Activated B cell treated with CpG ODN at 0.5 μM for 24 hours (primary cell): Measurements from ENCODE around the gene ERGIC1. TPM values are rescaled to one million over a fixed set of nuclear protein-coding genes. Genes with fewer than 3 reads are reported as not detected.

Source experiments
- ATAC-seq: fragments of 200-7000 bp; cut with Tn5 transposase; one replicate; pipeline ENCODE4 v1.10.0; 2021; ENCODE audit warnings: low read depth, mild to moderate bottlenecking, moderate library complexity
- CTCF ChIA-PET: fragments of 350-600 bp; sonication (Branson Sonifier 250); formaldehyde crosslinking; loops from one replicate; lab custom pipeline; 2021; ENCODE audit warnings: antibody characterized with exemption; lab: Charles Lee
- POLR2A ChIA-PET: fragments of 350-600 bp; sonication (Branson Sonifier 250); formaldehyde crosslinking; loops from one replicate; lab custom pipeline; 2021; ENCODE audit warnings: antibody characterized with exemption; lab: Charles Lee
- DNase-seq: peaks from one replicate; pipeline ENCODE4 v3.0.0; 2022
- H3K27ac Mint-ChIP-seq: one replicate; pipeline ENCODE4 v1.8.0; 2020; ENCODE audit warnings: mixed read lengths
- H3K27me3 Mint-ChIP-seq: one replicate; pipeline ENCODE4 v1.8.0; 2021; ENCODE audit warnings: mixed read lengths
- H3K36me3 Mint-ChIP-seq: one replicate; pipeline ENCODE4 v1.8.0; 2021; ENCODE audit warnings: low read depth, mixed read lengths
- H3K4me1 Mint-ChIP-seq: one replicate; pipeline ENCODE4 v1.8.0; 2021; ENCODE audit warnings: mixed read lengths
- H3K4me3 Mint-ChIP-seq: one replicate; pipeline ENCODE4 v1.8.0; 2020; ENCODE audit warnings: mild to moderate bottlenecking, mixed read lengths
- H3K9me3 Mint-ChIP-seq: one replicate; pipeline ENCODE4 v1.8.0; 2020; ENCODE audit warnings: mixed read lengths
- intact Hi-C: fragments of 100-400 bp; cut with micrococcal nuclease; formaldehyde crosslinking; loops from one replicate; pipeline ENCODE4 v1.15.1; 2024
- total RNA-seq: library from RNA; stranded (reverse); gene quantifications from 2 replicates; pipeline ENCODE4 v1.2.3, GENCODE V29; 2022
- TF ChIP-seq, protein P1 (sequence below): fragments of 200-600 bp; IDR thresholded peaks from one replicate; pipeline ENCODE4 v1.8.0; 2022; ENCODE audit warnings: antibody characterized with exemption, mild to moderate bottlenecking

ERGIC1 gene
- total RNA-seq, 1 donor from 2014 or later = 72.5 TPM

DNA sequence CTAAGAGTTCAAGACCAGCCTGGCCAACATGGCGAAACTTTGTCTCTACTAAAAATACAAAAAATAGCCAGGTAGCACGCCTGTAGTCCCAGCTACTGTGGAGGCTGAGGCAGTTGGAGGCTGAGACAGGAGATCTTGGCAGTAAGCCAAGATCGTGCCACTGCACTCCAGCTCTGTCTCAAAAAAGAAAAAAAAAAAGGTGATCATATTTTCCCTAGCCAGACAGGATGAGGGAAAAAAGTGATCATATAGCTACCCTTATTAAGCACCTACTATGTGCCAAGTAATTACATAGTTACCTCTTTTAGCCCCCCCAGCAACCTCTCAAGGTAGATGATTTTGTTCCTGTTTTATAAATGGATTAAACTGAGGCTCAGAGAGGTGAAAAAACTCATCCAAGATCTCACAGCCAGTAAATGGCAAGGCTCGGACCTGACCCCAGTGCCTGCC is 107.0 kb downstream of the ERGIC1 start:
- POLR2A ChIA-PET = interaction anchor here (1.5 kb wide), 1 partner anchor 18 kb away, joined by 5 read pairs; the partner anchor contains the start of gene RPL26L1
- no peak for ATAC-seq
- Mint-ChIP-seq H3K9me3 (no peaks in the 10 kb centered on the region), H3K4me1 (no peaks in the 10 kb centered on the region), H3K36me3 (peaks cover 81% of the 10 kb centered on the region), H3K27me3 (no peaks in the 10 kb centered on the region), H3K4me3 (no peak overlapping the region), H3K27ac (no peak overlapping the region)
- intact Hi-C loops = no loop called here
- CTCF ChIA-PET = interaction anchor here (0.6 to 1.1 kb wide), 3 partner anchors 8 to 10 kb away, joined by 3 read pairs; no protein-coding TSS in a partner anchor
- DNase-seq = no peak
- TF ChIP-seq, protein P1, sequence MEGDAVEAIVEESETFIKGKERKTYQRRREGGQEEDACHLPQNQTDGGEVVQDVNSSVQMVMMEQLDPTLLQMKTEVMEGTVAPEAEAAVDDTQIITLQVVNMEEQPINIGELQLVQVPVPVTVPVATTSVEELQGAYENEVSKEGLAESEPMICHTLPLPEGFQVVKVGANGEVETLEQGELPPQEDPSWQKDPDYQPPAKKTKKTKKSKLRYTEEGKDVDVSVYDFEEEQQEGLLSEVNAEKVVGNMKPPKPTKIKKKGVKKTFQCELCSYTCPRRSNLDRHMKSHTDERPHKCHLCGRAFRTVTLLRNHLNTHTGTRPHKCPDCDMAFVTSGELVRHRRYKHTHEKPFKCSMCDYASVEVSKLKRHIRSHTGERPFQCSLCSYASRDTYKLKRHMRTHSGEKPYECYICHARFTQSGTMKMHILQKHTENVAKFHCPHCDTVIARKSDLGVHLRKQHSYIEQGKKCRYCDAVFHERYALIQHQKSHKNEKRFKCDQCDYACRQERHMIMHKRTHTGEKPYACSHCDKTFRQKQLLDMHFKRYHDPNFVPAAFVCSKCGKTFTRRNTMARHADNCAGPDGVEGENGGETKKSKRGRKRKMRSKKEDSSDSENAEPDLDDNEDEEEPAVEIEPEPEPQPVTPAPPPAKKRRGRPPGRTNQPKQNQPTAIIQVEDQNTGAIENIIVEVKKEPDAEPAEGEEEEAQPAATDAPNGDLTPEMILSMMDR = no peak

GRCh38 chr5:172942556-172942955 is 108.5 kb downstream of the ERGIC1 start:
- DNase-seq = no peak
- ChIA-PET POLR2A (no interaction called here), CTCF (interaction anchor here (1.0 kb wide), 1 partner anchor 10 kb away, joined by 4 read pairs; no protein-coding TSS in a partner anchor)
- Mint-ChIP-seq H3K4me1 (no peaks in the 10 kb centered on the region), H3K4me3 (no peak overlapping the region), H3K36me3 (peaks cover 74% of the 10 kb centered on the region), H3K9me3 (no peaks in the 10 kb centered on the region), H3K27me3 (no peaks in the 10 kb centered on the region), H3K27ac (no peak overlapping the region)
- TF ChIP-seq, protein P1 = no peak
- ATAC-seq = no peak
- intact Hi-C loops = no loop called here

DNA sequence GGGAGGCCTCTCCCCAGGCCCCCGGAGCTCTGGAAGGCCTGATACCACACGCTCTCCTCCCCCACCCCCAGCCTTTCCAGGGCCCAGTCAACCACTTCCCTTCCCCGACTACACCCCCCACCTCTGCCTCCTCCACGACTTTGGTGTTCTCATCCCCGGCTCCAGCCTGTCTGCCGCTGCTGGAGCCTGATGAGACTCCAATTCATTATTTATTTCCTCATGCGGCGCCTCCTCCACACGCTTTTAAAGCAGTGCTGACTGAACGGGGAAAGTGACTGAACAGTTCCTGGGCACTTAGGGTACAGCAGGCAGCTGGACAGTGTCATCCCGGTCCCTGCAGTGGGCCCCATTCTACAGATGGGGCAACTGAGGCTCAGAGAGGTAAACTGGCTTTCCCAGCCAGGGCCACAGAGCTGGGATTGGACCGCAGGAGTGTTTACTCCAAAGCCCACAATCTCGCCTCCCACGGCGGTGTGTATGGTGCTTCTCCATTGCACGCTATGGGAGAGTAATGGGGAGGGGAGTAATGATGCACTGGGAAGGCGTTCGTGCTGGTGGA is 109.3 kb downstream of the ERGIC1 start:
- POLR2A ChIA-PET = interaction anchor here (0.7 kb wide), 1 partner anchor 214 kb away, joined by 3 read pairs; no protein-coding TSS in a partner anchor
- H3K27me3 Mint-ChIP-seq = no peaks in the 10 kb centered on the region
- peaks cover 74% of the 10 kb centered on the region for H3K36me3 Mint-ChIP-seq
- no peak overlapping the region for H3K4me3 Mint-ChIP-seq
- H3K27ac Mint-ChIP-seq = no peak overlapping the region
- H3K9me3 Mint-ChIP-seq = no peaks in the 10 kb centered on the region
- intact Hi-C loops = no loop called here
- DNase-seq = no peak
- no peaks in the 10 kb centered on the region for H3K4me1 Mint-ChIP-seq
- CTCF ChIA-PET = interaction anchor here (1.0 kb wide), 1 partner anchor 11 kb away, joined by 4 read pairs; no protein-coding TSS in a partner anchor
- TF ChIP-seq, protein P1 = no peak
- ATAC-seq = no peak

GRCh38 chr5:172943906-172944305 is 109.9 kb downstream of the ERGIC1 start:
- TF ChIP-seq, protein P1 = no peak
- Mint-ChIP-seq H3K27me3 (no peaks in the 10 kb centered on the region), H3K9me3 (no peaks in the 10 kb centered on the region), H3K4me1 (no peaks in the 10 kb centered on the region), H3K4me3 (no peak overlapping the region), H3K27ac (no peak overlapping the region), H3K36me3 (peaks cover 74% of the 10 kb centered on the region)
- ATAC-seq (no peak), DNase-seq (no peak)
- intact Hi-C loops = no loop called here
- ChIA-PET CTCF (interaction anchor here (1.1 kb wide), 1 partner anchor 11 kb away, joined by 3 read pairs; no protein-coding TSS in a partner anchor), POLR2A (interaction anchor here (0.7 kb wide), 1 partner anchor 214 kb away, joined by 3 read pairs; no protein-coding TSS in a partner anchor)

DNA sequence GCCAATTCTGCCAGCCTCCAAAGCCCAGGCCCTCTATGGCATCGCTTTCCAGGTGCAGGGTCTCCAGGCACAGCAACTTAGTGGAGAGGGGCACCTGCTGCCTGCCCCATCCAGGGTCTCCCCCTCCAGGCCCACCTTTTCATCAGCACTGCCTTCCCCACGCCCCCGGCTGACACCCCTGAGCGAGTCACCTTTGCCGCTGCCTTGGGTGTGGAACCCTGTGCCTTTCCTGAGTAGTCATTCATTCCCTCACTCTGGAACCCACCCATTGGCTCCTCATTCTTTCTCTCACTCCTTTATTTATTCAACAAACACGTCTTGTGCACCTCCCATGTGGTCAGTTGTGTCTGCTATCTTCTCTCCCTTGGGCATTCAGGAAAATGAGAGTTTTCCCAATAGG is 110.7 kb downstream of the ERGIC1 start:
- TF ChIP-seq, protein P1 = no peak
- no peaks in the 10 kb centered on the region for H3K27me3 Mint-ChIP-seq
- DNase-seq (no peak), ATAC-seq (no peak)
- ChIA-PET CTCF (interaction anchor here (1.1 kb wide), 1 partner anchor 11 kb away, joined by 3 read pairs; no protein-coding TSS in a partner anchor), POLR2A (no interaction called here)
- H3K27ac Mint-ChIP-seq = no peak overlapping the region
- intact Hi-C loops = no loop called here
- no peaks in the 10 kb centered on the region for H3K4me1 Mint-ChIP-seq
- peaks cover 72% of the 10 kb centered on the region for H3K36me3 Mint-ChIP-seq
- H3K9me3 Mint-ChIP-seq = no peaks in the 10 kb centered on the region
- H3K4me3 Mint-ChIP-seq = no peak overlapping the region
